GM21619 (cell line): Measurements from ENCODE around the gene GRM7.

Experiments used
- ATAC-seq: cut with Tn5 transposase; IDR thresholded peaks from one replicate; pipeline ENCODE4 v1.9.1; 2021; ENCODE audit not compliant: unreplicated experiment

GRM7 gene

DNA sequence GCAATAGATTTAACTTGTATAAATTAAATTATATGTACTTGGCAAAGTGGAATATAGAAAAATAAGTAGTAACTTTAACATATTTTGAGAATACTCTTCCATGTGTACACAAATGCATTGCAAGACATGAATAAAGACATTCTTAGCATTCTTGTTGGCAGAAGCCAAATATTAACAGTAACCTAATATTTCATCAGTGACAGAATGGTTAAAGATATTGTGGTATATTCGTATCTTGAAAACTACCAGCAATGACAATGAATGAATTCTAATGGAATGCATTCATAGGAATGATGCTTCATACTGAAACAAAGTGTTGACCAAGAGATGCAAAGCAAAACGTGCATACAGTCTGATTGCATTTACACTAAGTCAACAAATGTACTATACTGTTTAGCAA lies 524.7 kb downstream of the GRM7 start:
- ATAC-seq, result no peak

GRCh38 chr3:7388026-7388425 lies 527.1 kb downstream of the GRM7 start:
- no peak for ATAC-seq

GRCh38 chr3:7392206-7392605 lies 531.3 kb downstream of the GRM7 start:
- no peak for ATAC-seq

DNA sequence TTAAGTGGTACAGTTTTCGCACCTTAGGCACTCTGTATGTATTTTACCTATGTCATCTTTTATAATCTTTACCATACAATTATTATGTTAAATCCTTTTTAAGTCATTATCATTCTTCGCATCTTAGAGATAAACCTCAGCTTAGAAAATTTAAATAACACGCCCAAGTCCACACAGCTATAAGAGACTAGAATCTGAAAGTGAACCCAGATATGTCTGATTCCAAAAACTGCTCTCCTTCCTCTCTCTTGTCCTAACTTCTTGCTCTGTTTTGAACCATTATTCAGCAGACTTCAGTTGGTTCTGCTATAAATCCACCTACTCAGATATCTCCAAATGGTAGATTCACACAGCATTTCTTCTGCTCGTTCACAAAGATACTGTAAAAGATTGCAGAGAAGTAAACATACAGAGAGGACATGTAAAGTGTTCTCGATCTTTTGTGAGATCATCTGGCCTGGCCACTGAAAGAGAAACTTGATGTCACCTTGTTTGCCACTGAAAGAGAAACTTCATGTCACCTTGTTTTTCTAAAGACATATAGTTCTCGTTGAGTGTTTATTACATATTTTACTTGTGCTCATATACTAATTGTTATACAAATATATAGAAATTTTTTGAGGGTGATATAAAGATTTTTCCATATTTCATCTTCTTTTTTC lies 533.2 kb downstream of the GRM7 start:
- no peak for ATAC-seq

- ATAC-seq, result no peak
Observed at GRCh38 chr3:7396534-7396933, 535.6 kb downstream of the GRM7 start.

- no peak for ATAC-seq
Observed at GRCh38 chr3:7397097-7397496, 536.2 kb downstream of the GRM7 start.

DNA sequence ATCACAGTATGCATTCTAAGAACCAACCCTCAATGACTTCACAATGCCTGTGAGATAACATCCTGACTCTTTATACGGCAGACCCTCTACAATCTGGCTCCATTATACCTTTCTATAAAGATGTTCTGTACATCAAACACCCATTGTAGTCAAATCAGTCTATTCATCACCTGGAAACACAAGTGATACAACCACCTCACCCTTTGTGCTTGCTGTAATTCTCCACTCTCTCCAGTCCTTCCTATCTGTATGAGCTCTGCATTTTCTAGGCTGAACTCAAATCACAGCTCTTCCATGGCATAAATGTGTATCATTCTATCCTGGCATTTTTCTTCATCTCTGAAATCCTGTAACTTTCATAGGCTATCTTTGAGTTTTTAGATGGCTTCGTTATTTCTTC lies 539.4 kb downstream of the GRM7 start:
- no peak for ATAC-seq

- ATAC-seq, result no peak
Observed at GRCh38 chr3:7401418-7401817, 540.5 kb downstream of the GRM7 start.

GRCh38 chr3:7407107-7407506 lies 546.2 kb downstream of the GRM7 start:
- ATAC-seq, result no peak

GRCh38 chr3:7410782-7411181 lies 549.9 kb downstream of the GRM7 start:
- ATAC-seq, result no peak

DNA sequence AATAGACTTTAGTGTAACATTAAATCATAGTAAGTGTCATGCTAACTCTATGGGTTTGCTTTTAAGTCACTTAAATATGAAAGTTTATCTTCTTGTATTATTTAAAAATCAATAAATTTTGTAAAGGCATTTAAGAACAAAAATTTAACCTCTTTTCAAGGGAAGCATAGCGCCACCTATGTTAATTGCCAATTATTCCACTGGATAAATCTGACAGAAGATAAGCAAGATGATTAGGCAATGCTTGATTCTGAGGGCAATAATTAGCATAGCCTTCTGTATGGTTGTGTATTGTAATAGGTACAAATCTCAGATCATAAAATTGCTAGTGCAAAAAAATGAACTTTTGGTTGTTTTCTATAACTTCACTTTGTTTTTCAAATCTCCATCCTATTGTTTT lies 560.1 kb downstream of the GRM7 start:
- no peak for ATAC-seq

GRCh38 chr3:7423036-7423435 lies 562.1 kb downstream of the GRM7 start:
- no peak for ATAC-seq

DNA sequence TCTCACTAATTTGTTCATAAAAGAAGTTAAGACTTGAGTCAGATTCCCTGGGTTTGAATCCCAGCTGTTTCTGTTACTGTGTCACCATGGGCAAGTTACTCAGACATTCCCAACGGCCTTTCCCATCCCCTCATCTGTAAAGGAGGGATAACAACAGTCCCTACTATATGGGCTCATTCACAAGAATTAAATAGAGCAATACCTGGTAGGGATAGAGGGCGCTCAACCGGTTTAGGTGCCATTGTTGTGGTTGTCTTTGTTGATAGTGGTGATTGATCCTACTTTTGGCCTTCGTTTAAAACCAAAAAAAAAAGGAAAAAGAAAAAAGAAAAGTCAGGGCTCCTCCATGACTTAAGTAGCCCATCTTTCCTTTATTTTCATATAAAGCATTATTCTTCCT lies 563.1 kb downstream of the GRM7 start:
- ATAC-seq, result no peak

DNA sequence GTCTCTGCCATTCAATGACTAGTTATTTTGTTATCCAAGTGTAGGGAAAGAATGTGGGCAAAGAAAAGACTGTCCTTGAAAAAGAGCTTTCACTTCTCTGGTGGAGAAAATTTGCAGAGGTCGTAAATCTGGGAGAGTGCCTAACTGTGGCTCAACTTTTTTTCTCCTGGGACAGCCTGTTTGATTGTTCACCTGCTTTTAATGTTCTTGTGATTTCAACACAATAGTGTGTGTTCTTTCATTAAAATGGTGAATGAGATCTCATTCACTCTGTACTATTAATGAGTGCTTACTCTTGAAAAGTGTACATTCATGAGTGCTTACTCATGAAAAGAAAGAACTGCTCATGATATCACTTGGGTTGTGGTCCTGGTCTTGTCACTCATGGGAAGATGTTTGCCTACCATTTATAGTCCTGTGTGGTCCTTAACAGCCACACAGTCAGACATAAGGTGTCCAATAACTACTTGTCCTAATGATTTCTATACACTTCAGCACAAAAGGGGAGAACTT lies 567.3 kb downstream of the GRM7 start:
- no peak for ATAC-seq

GRCh38 chr3:7432610-7433009 lies 571.7 kb downstream of the GRM7 start:
- no peak for ATAC-seq

GRCh38 chr3:7433073-7433472 lies 572.2 kb downstream of the GRM7 start:
- ATAC-seq, result no peak

DNA sequence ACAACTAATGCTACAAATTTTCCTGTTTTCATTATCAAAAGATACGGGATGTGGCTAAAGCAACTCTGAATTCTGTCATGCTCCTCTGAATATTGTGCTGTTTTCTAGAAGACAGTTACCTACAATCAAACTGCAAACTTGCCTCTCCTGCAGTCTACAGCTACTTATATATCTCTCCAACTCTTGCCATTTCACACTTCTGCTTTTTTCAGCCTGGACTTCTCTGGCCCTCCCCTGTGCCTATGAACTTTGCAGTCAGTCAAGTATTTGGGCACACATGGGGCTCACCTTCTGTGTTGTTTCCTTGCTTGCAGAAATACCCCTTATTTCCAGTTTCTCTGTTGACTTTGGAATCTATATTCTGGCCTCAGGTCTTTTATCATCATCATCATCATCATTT lies 575.6 kb downstream of the GRM7 start:
- ATAC-seq, result no peak

DNA sequence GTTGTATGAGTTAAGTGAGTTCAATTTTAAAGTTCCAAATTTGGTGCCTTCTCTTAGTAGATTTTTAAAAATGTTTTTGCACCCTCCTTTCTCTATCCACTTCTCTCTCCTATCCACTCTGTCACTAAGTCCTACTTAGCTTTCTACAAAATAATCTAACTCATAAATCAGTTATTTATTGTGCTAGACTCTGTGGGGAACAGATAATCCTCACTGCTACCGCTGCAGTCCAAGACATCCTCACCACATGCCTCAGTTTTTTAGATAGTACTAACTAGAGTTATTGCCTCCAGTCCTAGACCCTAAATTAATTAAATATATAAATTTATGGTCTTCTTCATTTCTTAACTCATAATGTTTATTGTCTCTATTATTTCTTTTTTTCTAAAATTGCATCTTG lies 576.3 kb downstream of the GRM7 start:
- ATAC-seq, result no peak

GRCh38 chr3:7439101-7439680 lies 578.3 kb downstream of the GRM7 start:
- ATAC-seq, result no peak

GRCh38 chr3:7444886-7445285 lies 584.0 kb downstream of the GRM7 start:
- ATAC-seq, result no peak

- ATAC-seq, result no peak
Observed at GRCh38 chr3:7445331-7445730, 584.4 kb downstream of the GRM7 start.

- ATAC-seq, result peak; percentile 92
Observed at GRCh38 chr3:7447197-7447769, 586.4 kb downstream of the GRM7 start.

GRCh38 chr3:7456386-7456785 lies 595.5 kb downstream of the GRM7 start:
- ATAC-seq, result no peak
